Omental fat pad (tissue), 4 donors: ENCODE measurements around the gene UNKL. TPM values are rescaled to one million over a fixed set of nuclear protein-coding genes. Genes with fewer than 3 reads are reported as not detected.

ENCODE experiments used
- ATAC-seq: fragments of 150-250 bp; one replicate; pipeline ENCODE4 v1.9.1; 2016; ENCODE audit warnings: mild to moderate bottlenecking, moderate library complexity; ENCODE audit not compliant: low FRiP score
- DNase-seq: peaks from one replicate; pipeline ENCODE4 v3.0.0-alpha.2; 2019; ENCODE audit warnings: low spot score
- CTCF ChIP-seq, 3 donors: fragments of 450-650 bp; IDR thresholded peaks; one replicate each; pipeline ENCODE4 v1.5.1; 2016 to 2017; ENCODE audit warnings: antibody characterized with exemption in 3 of 3, mild to moderate bottlenecking in 3 of 3, moderate library complexity in 2 of 3
- total RNA-seq, 4 donors: library from RNA; depleted of rRNA; stranded (reverse); fragments of >200 nt; gene quantifications; one replicate each; pipeline ENCODE4 v1.1.0, GENCODE V29; 2016

Gene UNKL
- total RNA-seq, 4 donors from 2014 or later = 8.6 to 36.9 (median 14.2) TPM

GRCh38 chr16:1347286-1347855 is 67.1 kb downstream of the UNKL start:
- no peak for TF ChIP-seq CTCF (IDR thresholded peaks at IDR 0.05)
- ATAC-seq = no peak
- no peak for DNase-seq

GRCh38 chr16:1346422-1347285 is 67.8 kb downstream of the UNKL start:
- no peak for TF ChIP-seq CTCF (IDR thresholded peaks at IDR 0.05)
- no peak for DNase-seq
- ATAC-seq = no peak

- ATAC-seq = no peak
- no peak for DNase-seq
- no peak for TF ChIP-seq CTCF (IDR thresholded peaks at IDR 0.05)
Measured at GRCh38 chr16:1345651-1346421, 68.7 kb downstream of the UNKL start.

- TF ChIP-seq CTCF (IDR thresholded peaks at IDR 0.05) = no peak
- DNase-seq = no peak
- no peak for ATAC-seq
Measured at GRCh38 chr16:1345087-1345486, 69.4 kb downstream of the UNKL start.

GRCh38 chr16:1344499-1344898 is 70.0 kb downstream of the UNKL start:
- no peak for DNase-seq
- no peak for TF ChIP-seq CTCF (IDR thresholded peaks at IDR 0.05)
- no peak for ATAC-seq

GRCh38 chr16:1343428-1344242 is 70.9 kb downstream of the UNKL start:
- ATAC-seq (no peak), DNase-seq (no peak)
- TF ChIP-seq CTCF (IDR thresholded peaks at IDR 0.05) = no peak
